Measurements from ENCODE around the gene PRELID1. TPM values are rescaled to one million over a fixed set of nuclear protein-coding genes. Genes with fewer than 3 reads are reported as not detected.

PRELID1 gene
- total RNA-seq, 1 donor = 74.1 TPM

- H3K27me3 ChIP-seq (ENCODE audit: insufficient read depth, low read length) = no peaks in the 10 kb centered on the region
- H3K4me1 ChIP-seq (ENCODE audit: insufficient read depth, low read length) = peaks cover 51% of the 10 kb centered on the region
- no peaks in the 10 kb centered on the region for H3K9me3 ChIP-seq (ENCODE audit: low read depth, low read length)
Observed at GRCh38 chr5:177316005-177316404, 12.4 kb downstream of the PRELID1 start.

GRCh38 chr5:177317959-177318377 is 14.4 kb downstream of the PRELID1 start:
- no peaks in the 10 kb centered on the region for H3K27me3 ChIP-seq (ENCODE audit: insufficient read depth, low read length)
- H3K9me3 ChIP-seq (ENCODE audit: low read depth, low read length) = no peaks in the 10 kb centered on the region
- H3K4me3 ChIP-seq (ENCODE audit: low read length) = no peak overlapping the region
- peaks cover 35% of the 10 kb centered on the region for H3K4me1 ChIP-seq (ENCODE audit: insufficient read depth, low read length)

More at GRCh38 chr5:177316005-177316404, 12.4 kb downstream of the PRELID1 start:
- no peak overlapping the region for H3K4me3 ChIP-seq (ENCODE audit: low read length)

GRCh38 chr5:177319913-177320588 is 16.5 kb downstream of the PRELID1 start:
- Histone ChIP-seq H3K27me3 (ENCODE audit: insufficient read depth, low read length) (no peaks in the 10 kb centered on the region), H3K9me3 (ENCODE audit: low read depth, low read length) (no peaks in the 10 kb centered on the region), H3K4me3 (ENCODE audit: low read length) (no peak overlapping the region), H3K4me1 (ENCODE audit: insufficient read depth, low read length) (peaks cover 34% of the 10 kb centered on the region)

GRCh38 chr5:177320879-177321278 is 17.3 kb downstream of the PRELID1 start:
- Histone ChIP-seq H3K4me3 (ENCODE audit: low read length) (no peak overlapping the region), H3K4me1 (ENCODE audit: insufficient read depth, low read length) (peaks cover 34% of the 10 kb centered on the region), H3K27me3 (ENCODE audit: insufficient read depth, low read length) (no peaks in the 10 kb centered on the region), H3K9me3 (ENCODE audit: low read depth, low read length) (no peaks in the 10 kb centered on the region)

- Histone ChIP-seq H3K9me3 (ENCODE audit: low read depth, low read length) (no peaks in the 10 kb centered on the region), H3K4me1 (ENCODE audit: insufficient read depth, low read length) (peaks cover 15% of the 10 kb centered on the region), H3K4me3 (ENCODE audit: low read length) (no peak overlapping the region), H3K27me3 (ENCODE audit: insufficient read depth, low read length) (no peaks in the 10 kb centered on the region)
Observed at GRCh38 chr5:177325868-177326381, 22.3 kb downstream of the PRELID1 start.

- peaks cover 28% of the 10 kb centered on the region for H3K4me1 ChIP-seq (ENCODE audit: insufficient read depth, low read length)
Observed at GRCh38 chr5:177327539-177328522, 24.2 kb downstream of the PRELID1 start.

GRCh38 chr5:177328545-177329231 is 25.1 kb downstream of the PRELID1 start:
- H3K4me1 ChIP-seq (ENCODE audit: insufficient read depth, low read length) = peaks cover 28% of the 10 kb centered on the region
- H3K9me3 ChIP-seq (ENCODE audit: low read depth, low read length) = no peaks in the 10 kb centered on the region
- H3K27me3 ChIP-seq (ENCODE audit: insufficient read depth, low read length) = no peaks in the 10 kb centered on the region
- no peak overlapping the region for H3K4me3 ChIP-seq (ENCODE audit: low read length)

More at GRCh38 chr5:177327539-177328522, 24.2 kb downstream of the PRELID1 start:
- H3K27me3 ChIP-seq (ENCODE audit: insufficient read depth, low read length) = no peaks in the 10 kb centered on the region
- no peaks in the 10 kb centered on the region for H3K9me3 ChIP-seq (ENCODE audit: low read depth, low read length)
- no peak overlapping the region for H3K4me3 ChIP-seq (ENCODE audit: low read length)

- H3K9me3 ChIP-seq (ENCODE audit: low read depth, low read length) = no peaks in the 10 kb centered on the region
- H3K27me3 ChIP-seq (ENCODE audit: insufficient read depth, low read length) = no peaks in the 10 kb centered on the region
- peaks cover 21% of the 10 kb centered on the region for H3K4me1 ChIP-seq (ENCODE audit: insufficient read depth, low read length)
- H3K4me3 ChIP-seq (ENCODE audit: low read length) = no peak overlapping the region
Observed at GRCh38 chr5:177329883-177330282, 26.3 kb downstream of the PRELID1 start.

- no peaks in the 10 kb centered on the region for H3K27me3 ChIP-seq (ENCODE audit: insufficient read depth, low read length)
- no peaks in the 10 kb centered on the region for H3K9me3 ChIP-seq (ENCODE audit: low read depth, low read length)
- no peak overlapping the region for H3K4me3 ChIP-seq (ENCODE audit: low read length)
- peaks cover 21% of the 10 kb centered on the region for H3K4me1 ChIP-seq (ENCODE audit: insufficient read depth, low read length)
Observed at GRCh38 chr5:177330991-177331842, 27.6 kb downstream of the PRELID1 start.

- no peaks in the 10 kb centered on the region for H3K27me3 ChIP-seq (ENCODE audit: insufficient read depth, low read length)
- no peak overlapping the region for H3K4me3 ChIP-seq (ENCODE audit: low read length)
- H3K4me1 ChIP-seq (ENCODE audit: insufficient read depth, low read length) = peaks cover 21% of the 10 kb centered on the region
- no peaks in the 10 kb centered on the region for H3K9me3 ChIP-seq (ENCODE audit: low read depth, low read length)
Observed at GRCh38 chr5:177332031-177332895, 28.7 kb downstream of the PRELID1 start.

GRCh38 chr5:177332896-177333260 is 29.3 kb downstream of the PRELID1 start:
- Histone ChIP-seq H3K4me1 (ENCODE audit: insufficient read depth, low read length) (peaks cover 21% of the 10 kb centered on the region), H3K4me3 (ENCODE audit: low read length) (no peak overlapping the region), H3K9me3 (ENCODE audit: low read depth, low read length) (no peaks in the 10 kb centered on the region), H3K27me3 (ENCODE audit: insufficient read depth, low read length) (no peaks in the 10 kb centered on the region)

- Histone ChIP-seq H3K27me3 (ENCODE audit: insufficient read depth, low read length) (no peaks in the 10 kb centered on the region), H3K4me1 (ENCODE audit: insufficient read depth, low read length) (peaks cover 25% of the 10 kb centered on the region), H3K4me3 (ENCODE audit: low read length) (no peak overlapping the region), H3K9me3 (ENCODE audit: low read depth, low read length) (no peaks in the 10 kb centered on the region)
Observed at GRCh38 chr5:177333420-177334154, 30.0 kb downstream of the PRELID1 start.

GRCh38 chr5:177334155-177334551 is 30.6 kb downstream of the PRELID1 start:
- H3K4me3 ChIP-seq (ENCODE audit: low read length) = no peak overlapping the region
- H3K27me3 ChIP-seq (ENCODE audit: insufficient read depth, low read length) = no peaks in the 10 kb centered on the region
- H3K9me3 ChIP-seq (ENCODE audit: low read depth, low read length) = no peaks in the 10 kb centered on the region
- peaks cover 30% of the 10 kb centered on the region for H3K4me1 ChIP-seq (ENCODE audit: insufficient read depth, low read length)

Measured in mononuclear cell (primary cell).